Measurements from ENCODE around the gene ARHGEF9. TPM values are rescaled to one million over a fixed set of nuclear protein-coding genes. Genes with fewer than 3 reads are reported as not detected.

The ARHGEF9 gene
- total and polyA plus RNA-seq, 10 of the 15 experiments (the other 5 are each of a cell fraction or from before 2014, with no cell fraction given), result 3.2 to 25.2 (median 14.3) TPM

DNA sequence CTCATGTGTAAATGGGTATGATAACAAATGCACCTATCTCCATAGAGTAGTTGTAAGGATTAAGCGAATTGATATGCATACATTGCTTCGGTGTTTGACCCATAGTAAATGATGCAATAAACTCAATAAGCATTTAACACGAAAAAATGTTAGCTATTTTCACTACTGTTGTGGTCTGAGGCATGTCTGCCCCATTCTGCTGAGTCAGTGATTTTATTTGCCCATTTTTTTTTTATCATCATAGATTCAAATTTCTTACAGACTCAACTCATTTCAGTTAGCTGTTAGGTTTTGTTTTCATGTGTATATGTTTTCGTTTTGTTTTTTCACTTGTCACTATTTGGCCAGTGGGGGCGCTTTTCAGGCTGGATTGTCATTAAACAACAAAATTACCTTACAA, 27.8 kb upstream of the ARHGEF9 start (continued):
- TF ChIP-seq, protein P1, sequence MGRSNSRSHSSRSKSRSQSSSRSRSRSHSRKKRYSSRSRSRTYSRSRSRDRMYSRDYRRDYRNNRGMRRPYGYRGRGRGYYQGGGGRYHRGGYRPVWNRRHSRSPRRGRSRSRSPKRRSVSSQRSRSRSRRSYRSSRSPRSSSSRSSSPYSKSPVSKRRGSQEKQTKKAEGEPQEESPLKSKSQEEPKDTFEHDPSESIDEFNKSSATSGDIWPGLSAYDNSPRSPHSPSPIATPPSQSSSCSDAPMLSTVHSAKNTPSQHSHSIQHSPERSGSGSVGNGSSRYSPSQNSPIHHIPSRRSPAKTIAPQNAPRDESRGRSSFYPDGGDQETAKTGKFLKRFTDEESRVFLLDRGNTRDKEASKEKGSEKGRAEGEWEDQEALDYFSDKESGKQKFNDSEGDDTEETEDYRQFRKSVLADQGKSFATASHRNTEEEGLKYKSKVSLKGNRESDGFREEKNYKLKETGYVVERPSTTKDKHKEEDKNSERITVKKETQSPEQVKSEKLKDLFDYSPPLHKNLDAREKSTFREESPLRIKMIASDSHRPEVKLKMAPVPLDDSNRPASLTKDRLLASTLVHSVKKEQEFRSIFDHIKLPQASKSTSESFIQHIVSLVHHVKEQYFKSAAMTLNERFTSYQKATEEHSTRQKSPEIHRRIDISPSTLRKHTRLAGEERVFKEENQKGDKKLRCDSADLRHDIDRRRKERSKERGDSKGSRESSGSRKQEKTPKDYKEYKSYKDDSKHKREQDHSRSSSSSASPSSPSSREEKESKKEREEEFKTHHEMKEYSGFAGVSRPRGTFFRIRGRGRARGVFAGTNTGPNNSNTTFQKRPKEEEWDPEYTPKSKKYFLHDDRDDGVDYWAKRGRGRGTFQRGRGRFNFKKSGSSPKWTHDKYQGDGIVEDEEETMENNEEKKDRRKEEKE (IDR thresholded peaks at IDR 0.05), result no peak
- TF ChIP-seq TCF3 (IDR thresholded peaks at IDR 0.05; ENCODE audit: borderline replicate concordance, insufficient read depth, low read depth, low read length), result no peak
- TF ChIP-seq, protein P2, sequence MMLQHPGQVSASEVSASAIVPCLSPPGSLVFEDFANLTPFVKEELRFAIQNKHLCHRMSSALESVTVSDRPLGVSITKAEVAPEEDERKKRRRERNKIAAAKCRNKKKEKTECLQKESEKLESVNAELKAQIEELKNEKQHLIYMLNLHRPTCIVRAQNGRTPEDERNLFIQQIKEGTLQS (IDR thresholded peaks at IDR 0.05; ENCODE audit: borderline replicate concordance, extremely low read depth, low read depth, low read length), result no peak
- TF ChIP-seq, protein P3, sequence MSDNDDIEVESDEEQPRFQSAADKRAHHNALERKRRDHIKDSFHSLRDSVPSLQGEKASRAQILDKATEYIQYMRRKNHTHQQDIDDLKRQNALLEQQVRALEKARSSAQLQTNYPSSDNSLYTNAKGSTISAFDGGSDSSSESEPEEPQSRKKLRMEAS (IDR thresholded peaks at IDR 0.05; ENCODE audit: low read depth, low read length), result no peak
- TF ChIP-seq, protein P4, sequence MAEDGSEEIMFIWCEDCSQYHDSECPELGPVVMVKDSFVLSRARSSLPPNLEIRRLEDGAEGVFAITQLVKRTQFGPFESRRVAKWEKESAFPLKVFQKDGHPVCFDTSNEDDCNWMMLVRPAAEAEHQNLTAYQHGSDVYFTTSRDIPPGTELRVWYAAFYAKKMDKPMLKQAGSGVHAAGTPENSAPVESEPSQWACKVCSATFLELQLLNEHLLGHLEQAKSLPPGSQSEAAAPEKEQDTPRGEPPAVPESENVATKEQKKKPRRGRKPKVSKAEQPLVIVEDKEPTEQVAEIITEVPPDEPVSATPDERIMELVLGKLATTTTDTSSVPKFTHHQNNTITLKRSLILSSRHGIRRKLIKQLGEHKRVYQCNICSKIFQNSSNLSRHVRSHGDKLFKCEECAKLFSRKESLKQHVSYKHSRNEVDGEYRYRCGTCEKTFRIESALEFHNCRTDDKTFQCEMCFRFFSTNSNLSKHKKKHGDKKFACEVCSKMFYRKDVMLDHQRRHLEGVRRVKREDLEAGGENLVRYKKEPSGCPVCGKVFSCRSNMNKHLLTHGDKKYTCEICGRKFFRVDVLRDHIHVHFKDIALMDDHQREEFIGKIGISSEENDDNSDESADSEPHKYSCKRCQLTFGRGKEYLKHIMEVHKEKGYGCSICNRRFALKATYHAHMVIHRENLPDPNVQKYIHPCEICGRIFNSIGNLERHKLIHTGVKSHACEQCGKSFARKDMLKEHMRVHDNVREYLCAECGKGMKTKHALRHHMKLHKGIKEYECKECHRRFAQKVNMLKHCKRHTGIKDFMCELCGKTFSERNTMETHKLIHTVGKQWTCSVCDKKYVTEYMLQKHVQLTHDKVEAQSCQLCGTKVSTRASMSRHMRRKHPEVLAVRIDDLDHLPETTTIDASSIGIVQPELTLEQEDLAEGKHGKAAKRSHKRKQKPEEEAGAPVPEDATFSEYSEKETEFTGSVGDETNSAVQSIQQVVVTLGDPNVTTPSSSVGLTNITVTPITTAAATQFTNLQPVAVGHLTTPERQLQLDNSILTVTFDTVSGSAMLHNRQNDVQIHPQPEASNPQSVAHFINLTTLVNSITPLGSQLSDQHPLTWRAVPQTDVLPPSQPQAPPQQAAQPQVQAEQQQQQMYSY (CRISPR knock-in tag; IDR thresholded peaks at IDR 0.05), result no peak
- TF ChIP-seq CREM (IDR thresholded peaks at IDR 0.05; ENCODE audit: low read depth), result no peak
